Measurements from ENCODE around the gene PCED1A. TPM values are rescaled to one million over a fixed set of nuclear protein-coding genes. Genes with fewer than 3 reads are reported as not detected.
A peak's percentile ranks its signal among the peaks of the same experiment; 100 is the strongest.

PCED1A gene
- total and polyA plus RNA-seq, 2 of the 13 experiments (the other 11 are each of a cell fraction or from before 2014, with no cell fraction given) = 40.1 to 84.2 TPM

GRCh38 chr20:2840138-2840966 lies at the start of gene PCED1A, which contains the start of gene VPS16 (continued):
- peak; percentile 77; the same call in 1 of the 2 replicates for TF ChIP-seq REL (CRISPR knock-in tag; conservative IDR thresholded peaks at IDR 0.05)
- peak; percentile 79 for TF ChIP-seq MED1 (CRISPR knock-in tag; IDR thresholded peaks at IDR 0.05)
- TF ChIP-seq PPARG (CRISPR knock-in tag; conservative IDR thresholded peaks at IDR 0.05) = no peak; the same call in 1 of the 2 replicates
- TF ChIP-seq ZFP91 (CRISPR knock-in tag; IDR thresholded peaks at IDR 0.05; ENCODE audit: borderline replicate concordance) = peak; percentile 89
- no peak; the same call in 1 of the 2 replicates for TF ChIP-seq CENPBD1 (CRISPR knock-in tag; IDR thresholded peaks at IDR 0.05; ENCODE audit: borderline replicate concordance, low read depth)
- peak; percentile 92 for TF ChIP-seq ZNF788 (CRISPR knock-in tag; IDR thresholded peaks at IDR 0.05; ENCODE audit: borderline replicate concordance)
- peak; percentile 77 for TF ChIP-seq CBX5 (CRISPR knock-in tag; IDR thresholded peaks at IDR 0.05; ENCODE audit: borderline replicate concordance)
- TF ChIP-seq HOXA9 (CRISPR knock-in tag; IDR thresholded peaks at IDR 0.05; ENCODE audit: borderline replicate concordance) = peak; percentile 96; the same call in 1 of the 2 replicates
- TF ChIP-seq UBTF (CRISPR knock-in tag; IDR thresholded peaks at IDR 0.05) = peak; percentile 95
- TF ChIP-seq ZBTB37 (CRISPR knock-in tag; IDR thresholded peaks at IDR 0.05) = no peak
- TF ChIP-seq HNF4G (IDR thresholded peaks at IDR 0.05; ENCODE audit: borderline replicate concordance, low read depth, low read length) = peak; percentile 15; the same call in 1 of the 2 replicates
- TF ChIP-seq HNF4G (CRISPR knock-in tag; IDR thresholded peaks at IDR 0.05; ENCODE audit: borderline replicate concordance, low read depth) = no peak; the same call in 1 of the 2 replicates
- 0 out of 2 replicates have a peak, but pooled peaks have one; percentile 20 for TF ChIP-seq TBX3 (IDR thresholded peaks at IDR 0.05; ENCODE audit: borderline replicate concordance)
- no peak for TF ChIP-seq SRF (IDR thresholded peaks at IDR 0.05; ENCODE audit: low read depth, low read length)
- no peak for TF ChIP-seq FIP1L1 (IDR thresholded peaks at IDR 0.05; ENCODE audit: borderline replicate concordance, insufficient read depth, low read depth, low read length)
- no peak for TF ChIP-seq SRSF1 (optimal IDR thresholded peaks at IDR 0.05; ENCODE audit: low read depth, low read length)
- TF ChIP-seq THAP8 (CRISPR knock-in tag; IDR thresholded peaks at IDR 0.05; ENCODE audit: borderline replicate concordance) = 0 out of 2 replicates have a peak, but pooled peaks have one; percentile 66

Data from HepG2 (cell line).